Activated CD4-positive, alpha-beta T cell treated with anti-CD3 and anti-CD28 coated beads, Interleukin-2, amount 50 U/mL, for 16 hours (primary cell): ENCODE data around the gene GDF11.

Source experiments
- DNase-seq: peaks from one replicate; pipeline ENCODE4 v3.0.0-alpha.2; 2020

GDF11 gene

GRCh38 chr12:55724226-55724939 lies 18.5 kb upstream of the GDF11 start:
- DNase-seq = peak; percentile 68

- DNase-seq = no peak
These were observed 18.0 kb upstream of the GDF11 start for GRCh38 chr12:55724940-55725309.

- no peak for DNase-seq
These were observed 17.4 kb upstream of the GDF11 start for GRCh38 chr12:55725556-55725955.

- DNase-seq = no peak
These were observed 16.0 kb upstream of the GDF11 start for GRCh38 chr12:55726971-55727370.

GRCh38 chr12:55727643-55728185 lies 15.2 kb upstream of the GDF11 start:
- no peak for DNase-seq

GRCh38 chr12:55728186-55728938 lies 14.6 kb upstream of the GDF11 start:
- DNase-seq = no peak

- peak; percentile 76 for DNase-seq
These were observed 13.7 kb upstream of the GDF11 start, which contains the start of gene CD63 for GRCh38 chr12:55728939-55729818. TSS of gene CD63 (minus strand) at chr12:55729009. CDS start at chr12:55728341, 668 bp downstream.

- peak; percentile 50 for DNase-seq
These were observed 12.8 kb upstream of the GDF11 start for GRCh38 chr12:55729819-55730818.

- no peak for DNase-seq
These were observed 10.6 kb upstream of the GDF11 start for GRCh38 chr12:55732288-55732687.

- DNase-seq = no peak
These were observed 9.8 kb upstream of the GDF11 start for GRCh38 chr12:55733021-55733555.

GRCh38 chr12:55733858-55734257 lies 9.1 kb upstream of the GDF11 start:
- no peak for DNase-seq

GRCh38 chr12:55734595-55734994 lies 8.3 kb upstream of the GDF11 start:
- DNase-seq = no peak

- DNase-seq = no peak
These were observed 6.8 kb upstream of the GDF11 start for GRCh38 chr12:55736076-55736475.

- DNase-seq = peak; percentile 65
These were observed 5.9 kb upstream of the GDF11 start for GRCh38 chr12:55736780-55737580.

- DNase-seq = no peak
These were observed 5.3 kb upstream of the GDF11 start for GRCh38 chr12:55737581-55738122.

- DNase-seq = peak; percentile 90
These were observed 4.5 kb upstream of the GDF11 start for GRCh38 chr12:55738123-55739024.

GRCh38 chr12:55739025-55739378 lies 3.9 kb upstream of the GDF11 start:
- DNase-seq = no peak

GRCh38 chr12:55741931-55742680 lies 816 bp upstream of the GDF11 start:
- DNase-seq = no peak
